DND-41 (cell line): ENCODE measurements around the gene TP53I11.

Experiments used
- CTCF ChIP-seq: IDR thresholded peaks from 2 replicates; pipeline ENCODE4 v1.5.1; 2012; ENCODE audit warnings: borderline replicate concordance, low read length, moderate library complexity, mild to moderate bottlenecking; ENCODE audit not compliant: poor library complexity, severe bottlenecking; ENCODE audit errors: extremely low read depth
- EZH2 ChIP-seq: IDR thresholded peaks from 3 replicates; pipeline ENCODE4 v1.6.1; 2012; ENCODE audit warnings: borderline replicate concordance, low read depth, mild to moderate bottlenecking, moderate library complexity, low read length, inconsistent platforms; ENCODE audit not compliant: severe bottlenecking

- TF ChIP-seq CTCF = no peak
- TF ChIP-seq EZH2 = no peak
Observed at GRCh38 chr11:44917741-44918140, 32.9 kb downstream of the TP53I11 start.
